HepG2 (cell line): ENCODE measurements around the gene RASL10A. TPM values are rescaled to one million over a fixed set of nuclear protein-coding genes. Genes with fewer than 3 reads are reported as not detected.

Source experiments
- ATAC-seq: fragments of 200-7000 bp; cut with Tn5 transposase; 3 replicates; pipeline ENCODE4 v1.9.1; 2020; ENCODE audit warnings: mild to moderate bottlenecking, moderate library complexity
- Bru-seq: library from RNA; stranded (reverse); fragments of 400-500 nt; gene quantifications from one replicate; lab custom pipeline; 2021; lab: Mats Ljungman, UMichigan
- BruChase-seq, 2 experiments: library from RNA; stranded (reverse); fragments of 400-500 nt; gene quantifications; one replicate each; lab custom pipeline; 2021; lab: Mats Ljungman, UMichigan
- BruUV-seq: library from RNA; stranded (reverse); fragments of 400-500 nt; replicated peaks from 2 replicates; lab custom pipeline; 2021; lab: Mats Ljungman, UMichigan
- CTCF ChIA-PET: fragments of 300-600 bp; formaldehyde crosslinking; extraction: SDS; loops from one replicate; lab custom pipeline; 2021; ENCODE audit warnings: low total read pairs, inconsistent platforms, low intra/inter-chr PET ratio; lab: Yijun Ruan, JAX
- POLR2A ChIA-PET: fragments of 350-600 bp; sonication (Branson Sonifier 250); formaldehyde crosslinking; loops from one replicate; lab custom pipeline; 2020; ENCODE audit warnings: antibody characterized with exemption, inconsistent platforms; lab: Yijun Ruan, JAX
- DNase-seq: peaks from one replicate; pipeline ENCODE4 v3.0.0-alpha.2; 2015; ENCODE audit warnings: low spot score
- FAIRE-seq: peaks from 3 replicates; lab custom pipeline; 2011; peaks lifted over from hg19 to GRCh38; lab: Jason Lieb, UNC
- H2AFZ ChIP-seq: one replicate; pipeline ENCODE4 v1.6.1; 2011; ENCODE audit warnings: low read length, inconsistent platforms
- H3K27ac ChIP-seq: fragments of 300-600 bp; 3 replicates; pipeline ENCODE4 v1.8.0; 2011; ENCODE audit warnings: mixed run types, mild to moderate bottlenecking, mixed read lengths, low read length, inconsistent platforms; ENCODE audit not compliant: insufficient read depth; ENCODE audit errors: extremely low read length
- H3K27me3 ChIP-seq, 2 experiments: fragments of 200-600 bp in 1 of 2; 2 replicates in 1 of 2; 3 replicates in 1 of 2; pipeline versions ENCODE4 v1.6.0 to v1.8.0; 2011; ENCODE audit warnings: low read length in 2 of 2, mild to moderate bottlenecking in 2 of 2, moderate library complexity in 2 of 2, inconsistent platforms in 1 of 2; ENCODE audit not compliant: insufficient read depth in 2 of 2, control insufficient read depth in 1 of 2
- H3K36me3 ChIP-seq, 2 experiments: fragments of 200-600 bp in 1 of 2; replicated peaks in 1 of 2; 2 replicates in 1 of 2; 3 replicates in 1 of 2; pipeline versions ENCODE4 v1.5.1 to v1.8.0; 2011; ENCODE audit warnings: low read length in 2 of 2, inconsistent platforms in 1 of 2; ENCODE audit not compliant: insufficient read depth in 2 of 2, control insufficient read depth in 1 of 2
- H3K4me1 ChIP-seq: 2 replicates; pipeline ENCODE4 v1.5.1; 2012; ENCODE audit warnings: low read length, inconsistent platforms; ENCODE audit not compliant: insufficient read depth
- H3K4me2 ChIP-seq: 2 replicates; pipeline ENCODE4 v1.6.0; 2011; ENCODE audit warnings: low read depth, low read length, inconsistent platforms
- H3K4me3 ChIP-seq, 3 experiments: fragments of 200-600 bp in 1 of 3; sonication (generic), shearing (Covaris generic) in 1 of 3; replicated peaks in 1 of 3; 2 replicates each; pipeline ENCODE4 v1.5.1; 2011 to 2016; ENCODE audit warnings: low read length in 3 of 3, inconsistent platforms in 2 of 3, low read depth in 2 of 3, mild to moderate bottlenecking in 2 of 3, control low read depth in 1 of 3, mixed read lengths in 1 of 3; ENCODE audit not compliant: insufficient read depth in 1 of 3
- H3K79me2 ChIP-seq: one replicate; pipeline ENCODE4 v1.6.1; 2011; ENCODE audit warnings: low read length, inconsistent platforms; ENCODE audit not compliant: insufficient read depth
- H3K9ac ChIP-seq: 2 replicates; pipeline ENCODE4 v1.6.0; 2011; ENCODE audit warnings: mild to moderate bottlenecking, low read depth, low read length, inconsistent platforms; ENCODE audit not compliant: insufficient read depth
- H3K9me3 ChIP-seq: 2 replicates; pipeline ENCODE4 v1.5.1; 2012; ENCODE audit warnings: mild to moderate bottlenecking, low read length
- H4K20me1 ChIP-seq: 2 replicates; pipeline ENCODE4 v1.6.0; 2011; ENCODE audit warnings: inconsistent platforms, mild to moderate bottlenecking, low read length, moderate library complexity; ENCODE audit not compliant: insufficient read depth
- CREB1 ChIP-seq, 2 experiments: fragments of 450-650 bp in 1 of 2; IDR thresholded peaks; 2 replicates each; pipeline ENCODE4 v1.6.1; 2016 to 2017; ENCODE audit warnings: control low read depth in 1 of 2, mild to moderate bottlenecking in 1 of 2, missing compliant biosample characterization in 1 of 2, missing genetic modification characterization in 1 of 2
- KDM5A ChIP-seq: fragments of 200-600 bp; sonication (generic); IDR thresholded peaks from 2 replicates; pipeline ENCODE4 v1.7.0; 2018; ENCODE audit warnings: antibody characterized with exemption, mild to moderate bottlenecking, low read length, borderline replicate concordance
- MXD1 ChIP-seq: sonication (generic); formaldehyde crosslinking; IDR thresholded peaks from 2 replicates; pipeline ENCODE4 v1.4.0; 2020; ENCODE audit warnings: mild to moderate bottlenecking, missing genetic modification reagents
- RXRA ChIP-seq: sonication (generic); formaldehyde crosslinking; IDR thresholded peaks from 2 replicates; pipeline ENCODE4 v1.5.1; 2020; ENCODE audit warnings: missing genetic modification reagents
- SKI ChIP-seq: fragments of 450-650 bp; IDR thresholded peaks from one replicate; pipeline ENCODE4 v1.6.1; 2018; ENCODE audit warnings: mild to moderate bottlenecking; ENCODE audit not compliant: partially characterized antibody
- TOE1 ChIP-seq: sonication (generic); formaldehyde crosslinking; IDR thresholded peaks from 2 replicates; pipeline ENCODE4 v1.4.0; 2020; ENCODE audit warnings: mild to moderate bottlenecking, missing genetic modification reagents
- ZNF451 ChIP-seq: sonication (generic); formaldehyde crosslinking; IDR thresholded peaks from 2 replicates; pipeline ENCODE4 v1.5.0; 2020; ENCODE audit warnings: mild to moderate bottlenecking, missing genetic modification reagents
- ZNF572 ChIP-seq: sonication (generic); formaldehyde crosslinking; IDR thresholded peaks from 2 replicates; pipeline ENCODE4 v1.5.1; 2020; ENCODE audit warnings: mild to moderate bottlenecking, missing genetic modification reagents
- ZNF703 ChIP-seq: sonication (generic); formaldehyde crosslinking; IDR thresholded peaks from 2 replicates; pipeline ENCODE4 v1.5.1; 2020; ENCODE audit warnings: missing genetic modification reagents, mild to moderate bottlenecking, moderate library complexity, borderline replicate concordance
- ZNF749 ChIP-seq: sonication (generic); formaldehyde crosslinking; IDR thresholded peaks from 2 replicates; pipeline ENCODE4 v1.8.0; 2022; ENCODE audit warnings: mild to moderate bottlenecking, missing genetic modification reagents, moderate library complexity, borderline replicate concordance
- ZNF768 ChIP-seq: sonication (generic); formaldehyde crosslinking; IDR thresholded peaks from 2 replicates; pipeline ENCODE4 v1.4.0; 2020; ENCODE audit warnings: missing genetic modification reagents
- ZNF816 ChIP-seq: sonication (generic); formaldehyde crosslinking; IDR thresholded peaks from 2 replicates; pipeline ENCODE4 v1.8.0; 2022; ENCODE audit warnings: missing genetic modification reagents, mild to moderate bottlenecking, borderline replicate concordance
- WGBS: methylation state at CpG from one replicate; pipeline ENCODE4 v1.1.6; 2017; ENCODE audit warnings: low lambda C conversion rate; 5-methylcytosine and 5-hydroxymethylcytosine counted together
- in situ Hi-C: cut with HindIII; loops from 2 replicates; pipeline ENCODE4 v1.10.0; 2017; ENCODE audit warnings: low pct_unique_long_range_greater_than_20kb; ENCODE audit not compliant: extremely low pct_ligation_motif_present
- intact Hi-C: fragments of 100-400 bp; cut with micrococcal nuclease; formaldehyde crosslinking; loops from one replicate; pipeline ENCODE4 v1.10.0; 2022; ENCODE audit not compliant: unreplicated experiment
- long read RNA-seq, 2 experiments: library from RNA in 1 of 2; library from polyadenylated mRNA in 1 of 2; stranded (forward) in 1 of 2; unstranded in 1 of 2; transcript quantifications; one replicate each; pipeline ENCODE4 v2.0.0, GENCODE V29; 2019 to 2022
- polyA minus RNA-seq, 3 experiments: library from RNA; depleted of rRNA, polyadenylated mRNA; stranded (reverse); fragments of >200 nt; gene quantifications; 2 replicates each; pipeline ENCODE4 v1.2.3, GENCODE V29; 2011; ENCODE audit warnings: low replicate concordance in 1 of 3
- polyA plus RNA-seq, 8 experiments: library from polyadenylated mRNA; depleted of rRNA in 3 of 8; stranded (reverse) in 7 of 8; unstranded in 1 of 8; fragments of >200 nt; fragmentation: Illumina TruSeq in 4 of 8; extraction: Trizol in 4 of 8; gene quantifications; 2 replicates each; pipeline versions ENCODE4 v1.2.1 to v1.2.3, GENCODE V29; 2011 to 2016; ENCODE audit warnings: low read depth in 4 of 8, missing spikeins in 1 of 8, mixed read lengths in 1 of 8; ENCODE audit not compliant: insufficient read depth in 1 of 8
- total RNA-seq, 5 experiments: library from RNA; depleted of rRNA; stranded (reverse); fragments of >200 nt; fragmentation: Illumina TruSeq; extraction: Trizol; gene quantifications; 2 replicates each; pipeline ENCODE4 v1.2.3, GENCODE V29; 2016; ENCODE audit warnings: low read depth in 1 of 5
- TF ChIP-seq, protein P1 (sequence below): sonication (generic); formaldehyde crosslinking; IDR thresholded peaks from 2 replicates; pipeline ENCODE4 v1.4.0; 2020; ENCODE audit warnings: missing genetic modification reagents, mild to moderate bottlenecking, borderline replicate concordance

Gene RASL10A, protein sequence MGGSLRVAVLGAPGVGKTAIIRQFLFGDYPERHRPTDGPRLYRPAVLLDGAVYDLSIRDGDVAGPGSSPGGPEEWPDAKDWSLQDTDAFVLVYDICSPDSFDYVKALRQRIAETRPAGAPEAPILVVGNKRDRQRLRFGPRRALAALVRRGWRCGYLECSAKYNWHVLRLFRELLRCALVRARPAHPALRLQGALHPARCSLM
- total RNA-seq (2016; rRNA removed; fragmentation: Illumina TruSeq; extraction: Trizol) (0.22 TPM in 1 of 2 replicates, not detected in the other), polyA plus RNA-seq (2011; rRNA removed) (0.05 and 0.08 TPM in 2 replicates), polyA minus RNA-seq (2011; rRNA and poly(A)+ RNA removed; ENCODE audit: low replicate concordance) (0.09 TPM in 1 of 2 replicates, not detected in the other), Bru-seq, nascent RNA (not detected), BruChase-seq, experiment 1, labeled RNA remaining after a 6-hour chase (percentile 36 among the genes with signal in this experiment), BruChase-seq, experiment 2, labeled RNA remaining after a 2-hour chase (not detected)
- not detected in 2 replicates for total RNA-seq (2016; cell fraction: cytosol; rRNA removed; fragmentation: Illumina TruSeq; extraction: Trizol; ENCODE audit: low read depth)
- total RNA-seq (2016; cell fraction: insoluble cytoplasmic fraction; rRNA removed; fragmentation: Illumina TruSeq; extraction: Trizol): not detected in 2 replicates
- not detected in 2 replicates for total RNA-seq (2016; cell fraction: membrane; rRNA removed; fragmentation: Illumina TruSeq; extraction: Trizol)
- not detected in 2 replicates for total RNA-seq (2016; cell fraction: nucleus; rRNA removed; fragmentation: Illumina TruSeq; extraction: Trizol)
- polyA plus RNA-seq (2011; cell fraction: cytosol; rRNA removed): 0.08 and 0.17 TPM in 2 replicates
- polyA plus RNA-seq (2011; cell fraction: nucleus; rRNA removed): 0.40 and 1.6 TPM in 2 replicates
- polyA plus RNA-seq (2012): not detected in 2 replicates
- not detected in 2 replicates for polyA plus RNA-seq (2016; cell fraction: cytosol; fragmentation: Illumina TruSeq; extraction: Trizol; ENCODE audit: low read depth)
- not detected in 2 replicates for polyA plus RNA-seq (2016; cell fraction: insoluble cytoplasmic fraction; fragmentation: Illumina TruSeq; extraction: Trizol; ENCODE audit: low read depth)
- polyA plus RNA-seq (2016; cell fraction: membrane; fragmentation: Illumina TruSeq; extraction: Trizol; ENCODE audit: low read depth): not detected in 2 replicates
- polyA plus RNA-seq (2016; cell fraction: nucleus; fragmentation: Illumina TruSeq; extraction: Trizol; ENCODE audit: insufficient read depth, low read depth): 1.5 TPM in 1 of 2 replicates, not detected in the other
- polyA minus RNA-seq (2011; cell fraction: cytosol; rRNA and poly(A)+ RNA removed): not detected in 2 replicates
- polyA minus RNA-seq (2011; cell fraction: nucleus; rRNA and poly(A)+ RNA removed): not detected in 2 replicates
- long read RNA-seq, experiment 1: 0 reads
- long read RNA-seq, experiment 2, partial matches to known transcripts: 0 of 1 reads
- long read RNA-seq, experiment 2, other reads (novel, unspliced or antisense): 0 of 1 reads

GRCh38 chr22:29315286-29316140 is at the start of gene RASL10A:
Gene RASL10A (minus strand): TSS chr22:29315697. CDS start chr22:29315246, 451 bp downstream.
- intact Hi-C loops: no loop called here
- CTCF ChIA-PET: no interaction called here
- H3K4me3 ChIP-seq: peak within 1 kb of the TSS; percentile 39 to 70 (median 41); a peak in 5 of 6 replicates
- FAIRE-seq (no peak), ATAC-seq (peak; percentile 16), DNase-seq (no peak)
- H4K20me1 ChIP-seq: no peaks in the 10 kb centered on the region; the same call in 1 of the 2 replicates
- POLR2A ChIA-PET: no interaction called here
- in situ Hi-C loops: no loop called here
- H2AFZ ChIP-seq: no peak within 1 kb of the TSS
- no peaks in the 10 kb centered on the region for H3K36me3 ChIP-seq
- BruUV-seq: no TSS peak
- H3K27me3 ChIP-seq: peaks cover 7 to 41% of the 10 kb centered on the region in 2 experiments
- H3K4me1 ChIP-seq: peaks cover 28% of the 10 kb centered on the region
- no peaks in the 10 kb centered on the region for H3K9me3 ChIP-seq
- WGBS: 7% methylated on average over 18 of the region's 103 CpGs
- H3K79me2 ChIP-seq: no peaks in the 10 kb centered on the region
- H3K9ac ChIP-seq: no peak within 1 kb of the TSS
- H3K4me2 ChIP-seq: peak within 1 kb of the TSS; percentile 73
- H3K27ac ChIP-seq: no peak within 1 kb of the TSS
- TF ChIP-seq ZNF768 (CRISPR knock-in tag): 0 out of 2 replicates have a peak, but pooled peaks have one; percentile 23
- TF ChIP-seq, protein P1, sequence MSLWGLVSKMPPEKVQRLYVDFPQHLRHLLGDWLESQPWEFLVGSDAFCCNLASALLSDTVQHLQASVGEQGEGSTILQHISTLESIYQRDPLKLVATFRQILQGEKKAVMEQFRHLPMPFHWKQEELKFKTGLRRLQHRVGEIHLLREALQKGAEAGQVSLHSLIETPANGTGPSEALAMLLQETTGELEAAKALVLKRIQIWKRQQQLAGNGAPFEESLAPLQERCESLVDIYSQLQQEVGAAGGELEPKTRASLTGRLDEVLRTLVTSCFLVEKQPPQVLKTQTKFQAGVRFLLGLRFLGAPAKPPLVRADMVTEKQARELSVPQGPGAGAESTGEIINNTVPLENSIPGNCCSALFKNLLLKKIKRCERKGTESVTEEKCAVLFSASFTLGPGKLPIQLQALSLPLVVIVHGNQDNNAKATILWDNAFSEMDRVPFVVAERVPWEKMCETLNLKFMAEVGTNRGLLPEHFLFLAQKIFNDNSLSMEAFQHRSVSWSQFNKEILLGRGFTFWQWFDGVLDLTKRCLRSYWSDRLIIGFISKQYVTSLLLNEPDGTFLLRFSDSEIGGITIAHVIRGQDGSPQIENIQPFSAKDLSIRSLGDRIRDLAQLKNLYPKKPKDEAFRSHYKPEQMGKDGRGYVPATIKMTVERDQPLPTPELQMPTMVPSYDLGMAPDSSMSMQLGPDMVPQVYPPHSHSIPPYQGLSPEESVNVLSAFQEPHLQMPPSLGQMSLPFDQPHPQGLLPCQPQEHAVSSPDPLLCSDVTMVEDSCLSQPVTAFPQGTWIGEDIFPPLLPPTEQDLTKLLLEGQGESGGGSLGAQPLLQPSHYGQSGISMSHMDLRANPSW (CRISPR knock-in tag): no peak
- no peak for TF ChIP-seq CREB1 (IDR thresholded peaks at IDR 0.05)
- TF ChIP-seq CREB1 (CRISPR knock-in tag; IDR thresholded peaks at IDR 0.05): no peak
- no peak for TF ChIP-seq MXD1
- no peak for TF ChIP-seq ZNF816 (CRISPR knock-in tag)
- TF ChIP-seq SKI: peak; percentile 18
- TF ChIP-seq ZNF451: no peak
- no peak for TF ChIP-seq ZNF703 (CRISPR knock-in tag)
- no peak for TF ChIP-seq KDM5A
- no peak for TF ChIP-seq ZNF749
- no peak for TF ChIP-seq RXRA (CRISPR knock-in tag)
- TF ChIP-seq ZNF572 (CRISPR knock-in tag): no peak
- TF ChIP-seq TOE1 (CRISPR knock-in tag): no peak
